Right cardiac atrium (tissue), 5 donors: ENCODE measurements around the gene CD58. TPM values are rescaled to one million over a fixed set of nuclear protein-coding genes. Genes with fewer than 3 reads are reported as not detected.

Experiments used
- ATAC-seq, 2 donors: fragments of 200-7000 bp; cut with Tn5 transposase; one replicate each; pipeline versions ENCODE4 v1.8.0 to v1.9.1; 2020; ENCODE audit warnings: moderate library complexity in 2 of 2, mild to moderate bottlenecking in 1 of 2
- DNase-seq, 3 donors: peaks; one replicate each; pipeline ENCODE4 v3.0.0-alpha.2; 2020
- H3K27ac ChIP-seq: one replicate; pipeline ENCODE4 v1.5.1; 2013; ENCODE audit warnings: mild to moderate bottlenecking, low read length, control low read depth, moderate library complexity
- H3K27me3 ChIP-seq: one replicate; pipeline ENCODE4 v1.6.1; 2013; ENCODE audit not compliant: control insufficient read depth, insufficient read depth
- H3K4me1 ChIP-seq: one replicate; pipeline ENCODE4 v1.6.1; 2013; ENCODE audit warnings: low read length; ENCODE audit not compliant: control insufficient read depth, insufficient read depth
- H3K4me3 ChIP-seq: one replicate; pipeline ENCODE4 v1.5.1; 2013; ENCODE audit warnings: low read length, control low read depth
- H3K9me3 ChIP-seq: one replicate; pipeline ENCODE4 v1.6.1; 2013; ENCODE audit warnings: low read length; ENCODE audit not compliant: control insufficient read depth
- WGBS: extraction: QIAGEN DNeasy Blood & Tissue Kit; methylation state at CpG from one replicate; pipeline ENCODE4 v1.1.7; 2013; 5-methylcytosine and 5-hydroxymethylcytosine counted together
- intact Hi-C, 4 donors: fragments of 100-400 bp; cut with DNase I; formaldehyde crosslinking; loops; one replicate each; pipeline versions ENCODE4 v1.11.0 to v1.14.0; 2022 to 2023
- polyA plus RNA-seq: library from polyadenylated mRNA; stranded (reverse); fragments of 200-250 nt; gene quantifications from one replicate; pipeline ENCODE4 v1.2.3, GENCODE V29; 2013
- total RNA-seq, 4 donors: library from RNA; stranded (reverse); fragmentation: NEBNext Ultra II Directional; extraction: Animal tissue kit (Norgen Biotek cat#: 25700); gene quantifications; one replicate each; pipeline ENCODE4 v1.2.1, GENCODE V29; 2021
- donor health status: healthy with polysubstance abuse.
- donor health status: DM: no; HTN: yes; CAD: no.
- donor health status: DM: no; HTN: no; CAD: no.
- donor health status: DM: no; HTN: yes; CAD: no; lungs with severe emphysema.
- donor health status: DM: yes; HTN: yes; CAD: no.

Gene CD58
- total and polyA plus RNA-seq, 5 donors = 17.8 to 39.0 (median 21.8) TPM

GRCh38 chr1:116496380-116496779 lies 74.4 kb downstream of the CD58 start:
- Histone ChIP-seq H3K27ac (peak overlapping the region; percentile 62), H3K4me1 (peaks cover 16% of the 10 kb centered on the region), H3K27me3 (no peaks in the 10 kb centered on the region), H3K9me3 (no peaks in the 10 kb centered on the region), H3K4me3 (no peak overlapping the region)
- WGBS = 57% methylated on average over 3 of the region's 3 CpGs
- peak; percentile 73 to 79 for ATAC-seq
- intact Hi-C loops = loop anchor here (5.0 kb wide), 2 partner anchors 344 to 354 kb away; no protein-coding TSS in a partner anchor
- peak; percentile 75 to 91 (median 84) for DNase-seq

DNA sequence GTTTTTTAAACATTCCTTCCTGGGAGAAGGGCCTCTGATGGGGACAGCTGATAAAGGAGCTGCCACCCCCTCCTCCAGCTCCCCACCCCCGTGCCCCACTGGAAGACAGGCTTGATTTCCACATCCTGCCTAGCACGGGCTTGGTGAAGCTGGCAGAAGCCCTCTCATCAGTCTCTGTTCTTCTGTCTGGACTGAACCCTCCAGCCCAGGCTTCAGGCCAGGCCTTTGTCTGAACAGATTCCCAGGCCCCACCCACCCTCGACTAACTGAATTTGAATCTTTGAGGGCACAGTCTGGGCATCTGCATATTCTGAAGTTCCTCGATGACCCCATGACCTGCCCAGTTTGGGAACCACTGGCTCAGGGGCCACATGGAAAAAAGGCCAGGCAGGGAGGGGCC lies 75.3 kb downstream of the CD58 start:
- Histone ChIP-seq H3K4me1 (peaks cover 16% of the 10 kb centered on the region), H3K27me3 (no peaks in the 10 kb centered on the region), H3K4me3 (no peak overlapping the region), H3K27ac (peak overlapping the region; percentile 71), H3K9me3 (no peaks in the 10 kb centered on the region)
- WGBS = 44% methylated on average over 4 of the region's 4 CpGs
- DNase-seq (peak; percentile 54 to 82 (median 70)), ATAC-seq (peak; percentile 44 to 60)
- intact Hi-C loops = loop anchor here (5.0 kb wide), 2 partner anchors 343 to 353 kb away; no protein-coding TSS in a partner anchor

DNA sequence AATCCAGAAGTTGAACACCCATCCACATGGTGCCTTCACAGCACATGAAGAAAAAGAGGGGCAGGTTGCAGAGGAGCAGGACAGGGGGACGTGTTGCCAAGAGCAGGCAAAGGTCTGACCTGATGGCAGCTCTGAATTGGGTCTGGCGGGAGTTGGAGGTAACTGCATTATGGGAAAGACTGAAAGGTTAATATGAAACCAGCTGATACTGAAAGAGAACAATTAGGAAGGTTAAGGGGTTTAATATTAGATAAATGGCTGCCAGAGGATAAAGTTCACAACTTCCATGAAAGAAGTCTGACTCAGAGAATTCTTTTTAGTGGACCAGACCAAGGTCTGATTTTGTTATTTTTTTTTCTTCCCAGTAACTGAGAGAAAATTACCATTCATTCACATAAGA lies 76.1 kb downstream of the CD58 start:
- intact Hi-C loops = loop anchor here (5.0 kb wide), 2 partner anchors 342 to 352 kb away; no protein-coding TSS in a partner anchor
- ATAC-seq (no peak), DNase-seq (no peak)
- Histone ChIP-seq H3K27ac (no peak overlapping the region), H3K4me3 (no peak overlapping the region), H3K9me3 (no peaks in the 10 kb centered on the region), H3K4me1 (peaks cover 16% of the 10 kb centered on the region), H3K27me3 (no peaks in the 10 kb centered on the region)
- WGBS = 68% methylated on average over 2 of the region's 2 CpGs

- DNase-seq (no peak), ATAC-seq (no peak)
- 85% methylated on average over 12 of the region's 12 CpGs for WGBS
- Histone ChIP-seq H3K4me1 (peaks cover 16% of the 10 kb centered on the region), H3K9me3 (no peaks in the 10 kb centered on the region), H3K4me3 (no peak overlapping the region), H3K27me3 (no peaks in the 10 kb centered on the region), H3K27ac (no peak overlapping the region)
- intact Hi-C loops = no loop called here
These were observed 76.5 kb downstream of the CD58 start for GRCh38 chr1:116494353-116494692.

- Histone ChIP-seq H3K4me3 (no peak overlapping the region), H3K27me3 (no peaks in the 10 kb centered on the region), H3K27ac (no peak overlapping the region), H3K9me3 (no peaks in the 10 kb centered on the region), H3K4me1 (peaks cover 16% of the 10 kb centered on the region)
- intact Hi-C loops = no loop called here
- 92% methylated on average over 29 of the region's 29 CpGs for WGBS
- no peak for ATAC-seq
- no peak for DNase-seq
These were observed 77.1 kb downstream of the CD58 start for GRCh38 chr1:116493484-116494352.

- DNase-seq (no peak), ATAC-seq (no peak)
- peaks cover 16% of the 10 kb centered on the region for H3K4me1 ChIP-seq
- H3K9me3 ChIP-seq = no peaks in the 10 kb centered on the region
- H3K27ac ChIP-seq = no peak overlapping the region
- no peak overlapping the region for H3K4me3 ChIP-seq
- no peaks in the 10 kb centered on the region for H3K27me3 ChIP-seq
- 98% methylated on average over 7 of the region's 7 CpGs for WGBS
- intact Hi-C loops = no loop called here
These were observed 77.8 kb downstream of the CD58 start for GRCh38 chr1:116493036-116493435.

DNA sequence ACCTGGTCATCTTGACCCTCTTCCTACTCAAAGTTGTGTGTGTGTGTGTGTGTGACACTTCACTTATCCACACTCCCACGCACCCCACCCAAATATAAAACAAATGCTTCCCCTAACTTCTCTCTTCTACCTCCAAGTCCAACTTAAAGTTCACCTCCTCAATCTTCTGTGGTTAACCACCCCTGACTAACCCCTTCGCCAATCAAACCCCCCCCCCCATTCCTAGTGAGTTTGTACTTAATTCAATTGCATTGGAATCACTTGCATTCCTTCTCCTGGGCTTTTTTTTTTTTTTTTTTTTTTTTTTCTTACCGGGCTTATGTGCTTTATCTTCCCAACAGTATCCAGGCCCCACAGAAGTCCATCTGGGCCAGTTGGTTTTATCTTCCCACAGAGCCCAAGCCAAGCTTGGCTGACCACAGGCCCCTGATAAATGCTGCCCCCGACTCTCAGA lies 78.4 kb downstream of the CD58 start:
- 65% methylated on average over 4 of the region's 4 CpGs for WGBS
- intact Hi-C loops = no loop called here
- Histone ChIP-seq H3K27me3 (no peaks in the 10 kb centered on the region), H3K4me1 (peaks cover 15% of the 10 kb centered on the region), H3K27ac (no peak overlapping the region), H3K4me3 (no peak overlapping the region), H3K9me3 (no peaks in the 10 kb centered on the region)
- DNase-seq (no peak), ATAC-seq (no peak)

- H3K27me3 ChIP-seq = no peaks in the 10 kb centered on the region
- H3K9me3 ChIP-seq = no peaks in the 10 kb centered on the region
- DNase-seq (no peak), ATAC-seq (no peak)
- 84% methylated on average over 5 of the region's 5 CpGs for WGBS
- H3K27ac ChIP-seq = no peak overlapping the region
- intact Hi-C loops = no loop called here
- no peak overlapping the region for H3K4me3 ChIP-seq
- peaks cover 12% of the 10 kb centered on the region for H3K4me1 ChIP-seq
These were observed 79.0 kb downstream of the CD58 start for GRCh38 chr1:116491700-116492357.

GRCh38 chr1:116490588-116490987 lies 80.2 kb downstream of the CD58 start:
- WGBS = 91% methylated on average over 3 of the region's 3 CpGs

GRCh38 chr1:116489231-116489697 lies 81.6 kb downstream of the CD58 start:
- ATAC-seq = no peak
- intact Hi-C loops = loop anchor here (5.0 to 10.0 kb wide), 5 partner anchors 94 to 347 kb away; no protein-coding TSS in a partner anchor
- 74% methylated on average over 5 of the region's 5 CpGs for WGBS

More at GRCh38 chr1:116490588-116490987, 80.2 kb downstream of the CD58 start:
- DNase-seq (no peak), ATAC-seq (no peak)
- Histone ChIP-seq H3K4me1 (peaks cover 6% of the 10 kb centered on the region), H3K27me3 (no peaks in the 10 kb centered on the region), H3K9me3 (no peaks in the 10 kb centered on the region), H3K4me3 (no peak overlapping the region), H3K27ac (no peak overlapping the region)
- intact Hi-C loops = no loop called here

GRCh38 chr1:116488071-116488470 lies 82.8 kb downstream of the CD58 start:
- H3K4me1 ChIP-seq = peaks cover 17% of the 10 kb centered on the region
- no peaks in the 10 kb centered on the region for H3K27me3 ChIP-seq
- intact Hi-C loops = loop anchor here (5.0 to 10.0 kb wide), 5 partner anchors 93 to 346 kb away; no protein-coding TSS in a partner anchor
- H3K9me3 ChIP-seq = no peaks in the 10 kb centered on the region
- no peak overlapping the region for H3K27ac ChIP-seq
- 57% methylated on average over 4 of the region's 4 CpGs for WGBS
- ATAC-seq (no peak), DNase-seq (no peak)
- H3K4me3 ChIP-seq = no peak overlapping the region

More at GRCh38 chr1:116489231-116489697, 81.6 kb downstream of the CD58 start:
- no peak for DNase-seq
- Histone ChIP-seq H3K4me3 (no peak overlapping the region), H3K9me3 (no peaks in the 10 kb centered on the region), H3K27me3 (no peaks in the 10 kb centered on the region), H3K27ac (no peak overlapping the region), H3K4me1 (peaks cover 8% of the 10 kb centered on the region)
